ENCODE data around the gene RNF144B. TPM values are rescaled to one million over a fixed set of nuclear protein-coding genes. Genes with fewer than 3 reads are reported as not detected.
"Not testable (repeated sequence)": the region's sequence is repeated elsewhere in the genome, so short reads cannot be mapped to it uniquely, and the experiment has no call there.

The RNF144B gene
- total RNA-seq, 1 donor from 2014 or later = 0.32 TPM

GRCh38 chr6:18406955-18407749, 20.0 kb downstream of the RNF144B start:
- intact Hi-C loops (cut with micrococcal nuclease) = no loop called here

GRCh38 chr6:18409602-18410001, 22.5 kb downstream of the RNF144B start:
- intact Hi-C loops (cut with micrococcal nuclease) = not testable (repeated sequence)

- intact Hi-C loops (cut with micrococcal nuclease) = no loop called here
These were observed 23.3 kb downstream of the RNF144B start for GRCh38 chr6:18410412-18410811.

GRCh38 chr6:18412068-18412467, 24.9 kb downstream of the RNF144B start:
- intact Hi-C loops (cut with micrococcal nuclease) = no loop called here

GRCh38 chr6:18412644-18413043, 25.5 kb downstream of the RNF144B start:
- intact Hi-C loops (cut with micrococcal nuclease) = no loop called here

- intact Hi-C loops (cut with micrococcal nuclease) = no loop called here
These were observed 26.2 kb downstream of the RNF144B start for GRCh38 chr6:18413381-18413780.

- intact Hi-C loops (cut with micrococcal nuclease) = no loop called here
These were observed 27.0 kb downstream of the RNF144B start for GRCh38 chr6:18414116-18414515.

GRCh38 chr6:18415207-18415606, 28.1 kb downstream of the RNF144B start:
- intact Hi-C loops (cut with micrococcal nuclease) = no loop called here

GRCh38 chr6:18415671-18416340, 28.7 kb downstream of the RNF144B start:
- intact Hi-C loops (cut with micrococcal nuclease) = no loop called here

GRCh38 chr6:18416341-18416679, 29.2 kb downstream of the RNF144B start:
- intact Hi-C loops (cut with micrococcal nuclease) = no loop called here

- intact Hi-C loops (cut with micrococcal nuclease) = no loop called here
These were observed 33.2 kb downstream of the RNF144B start for GRCh38 chr6:18420328-18420727.

GRCh38 chr6:18422136-18422535, 35.0 kb downstream of the RNF144B start:
- intact Hi-C loops (cut with micrococcal nuclease) = no loop called here

- intact Hi-C loops (cut with micrococcal nuclease) = no loop called here
These were observed 36.3 kb downstream of the RNF144B start for GRCh38 chr6:18423426-18423825.

GRCh38 chr6:18424201-18424600, 37.1 kb downstream of the RNF144B start:
- intact Hi-C loops (cut with micrococcal nuclease) = no loop called here

- intact Hi-C loops (cut with micrococcal nuclease) = no loop called here
These were observed 38.1 kb downstream of the RNF144B start for GRCh38 chr6:18425218-18425617.

GRCh38 chr6:18427296-18427695, 40.1 kb downstream of the RNF144B start:
- intact Hi-C loops (cut with micrococcal nuclease) = no loop called here

- intact Hi-C loops (cut with micrococcal nuclease) = no loop called here
These were observed 42.6 kb downstream of the RNF144B start for GRCh38 chr6:18429655-18430297.

GRCh38 chr6:18431581-18431980, 44.4 kb downstream of the RNF144B start:
- intact Hi-C loops (cut with micrococcal nuclease) = no loop called here

GRCh38 chr6:18432180-18432579, 45.0 kb downstream of the RNF144B start:
- intact Hi-C loops (cut with micrococcal nuclease) = no loop called here

- intact Hi-C loops (cut with micrococcal nuclease) = no loop called here
These were observed 45.5 kb downstream of the RNF144B start for GRCh38 chr6:18432619-18433018.

- intact Hi-C loops (cut with micrococcal nuclease) = no loop called here
These were observed 45.9 kb downstream of the RNF144B start for GRCh38 chr6:18433059-18433458.

GRCh38 chr6:18436341-18436740, 49.2 kb downstream of the RNF144B start:
- intact Hi-C loops (cut with micrococcal nuclease) = no loop called here

All from T-helper 1 cell treated with Interleukin-12 subunit alpha and Interleukin-12 subunit beta and Interleukin-4 antibody, amounts not matched to agents 30 ng/mL and 1 ng/mL, for 36 hours (primary cell).